Mucosa of stomach (tissue), 1 donor: ENCODE data around the gene RAB13.

Experiments used
- H3K27me3 ChIP-seq: one replicate; pipeline ENCODE4 v1.7.0; 2013; ENCODE audit warnings: mild to moderate bottlenecking, low read length; ENCODE audit not compliant: control insufficient read depth, insufficient read depth
- H3K36me3 ChIP-seq: one replicate; pipeline ENCODE4 v1.7.0; 2013; ENCODE audit warnings: low read length; ENCODE audit not compliant: control insufficient read depth, insufficient read depth
- H3K4me1 ChIP-seq: one replicate; pipeline ENCODE4 v1.7.0; 2013; ENCODE audit warnings: mild to moderate bottlenecking, low read length; ENCODE audit not compliant: control insufficient read depth, insufficient read depth
- H3K4me3 ChIP-seq: one replicate; pipeline ENCODE4 v1.7.0; 2013; ENCODE audit warnings: low read length
- H3K9ac ChIP-seq: one replicate; pipeline ENCODE4 v1.7.0; 2013; ENCODE audit warnings: mild to moderate bottlenecking, low read length, moderate library complexity
- H3K9me3 ChIP-seq: one replicate; pipeline ENCODE4 v1.7.0; 2013; ENCODE audit warnings: mild to moderate bottlenecking, low read length, moderate library complexity; ENCODE audit not compliant: control insufficient read depth
- donor health status: Pancreatic carcinoma.

Gene RAB13

GRCh38 chr1:153973525-153973924 is 12.6 kb downstream of the RAB13 start:
- Histone ChIP-seq H3K9me3 (no peaks in the 10 kb centered on the region), H3K27me3 (no peaks in the 10 kb centered on the region), H3K36me3 (no peaks in the 10 kb centered on the region), H3K4me1 (peaks cover 8% of the 10 kb centered on the region), H3K4me3 (no peak overlapping the region), H3K9ac (no peak overlapping the region)

GRCh38 chr1:153973071-153973470 is 13.1 kb downstream of the RAB13 start:
- no peak overlapping the region for H3K9ac ChIP-seq
- no peak overlapping the region for H3K4me3 ChIP-seq
- H3K9me3 ChIP-seq = no peaks in the 10 kb centered on the region
- no peaks in the 10 kb centered on the region for H3K27me3 ChIP-seq
- no peaks in the 10 kb centered on the region for H3K36me3 ChIP-seq
- peaks cover 8% of the 10 kb centered on the region for H3K4me1 ChIP-seq

- Histone ChIP-seq H3K9ac (no peak overlapping the region), H3K9me3 (no peaks in the 10 kb centered on the region), H3K4me1 (peaks cover 4% of the 10 kb centered on the region), H3K4me3 (no peak overlapping the region), H3K36me3 (no peaks in the 10 kb centered on the region), H3K27me3 (no peaks in the 10 kb centered on the region)
Measured at GRCh38 chr1:153970346-153970745, 15.8 kb downstream of the RAB13 start.

GRCh38 chr1:153968972-153969371 is 17.2 kb downstream of the RAB13 start:
- no peaks in the 10 kb centered on the region for H3K27me3 ChIP-seq
- peaks cover 4% of the 10 kb centered on the region for H3K4me1 ChIP-seq
- peak overlapping the region; percentile 69 for H3K9ac ChIP-seq
- no peak overlapping the region for H3K4me3 ChIP-seq
- no peaks in the 10 kb centered on the region for H3K9me3 ChIP-seq
- no peaks in the 10 kb centered on the region for H3K36me3 ChIP-seq

- H3K27me3 ChIP-seq = no peaks in the 10 kb centered on the region
- H3K36me3 ChIP-seq = no peaks in the 10 kb centered on the region
- H3K9me3 ChIP-seq = no peaks in the 10 kb centered on the region
- peaks cover 4% of the 10 kb centered on the region for H3K4me1 ChIP-seq
- H3K9ac ChIP-seq = peak overlapping the region; percentile 69
- H3K4me3 ChIP-seq = peak overlapping the region; percentile 66
Measured at GRCh38 chr1:153968408-153968807, 17.7 kb downstream of the RAB13 start.

GRCh38 chr1:153968000-153968363 is 18.2 kb downstream of the RAB13 start:
- H3K27me3 ChIP-seq = no peaks in the 10 kb centered on the region
- H3K9me3 ChIP-seq = no peaks in the 10 kb centered on the region
- peak overlapping the region; percentile 66 for H3K4me3 ChIP-seq
- H3K4me1 ChIP-seq = peaks cover 4% of the 10 kb centered on the region
- no peaks in the 10 kb centered on the region for H3K36me3 ChIP-seq
- H3K9ac ChIP-seq = peak overlapping the region; percentile 69

- H3K4me3 ChIP-seq = peak within 1 kb of the TSS; percentile 66
- no peaks in the 10 kb centered on the region for H3K27me3 ChIP-seq
- H3K36me3 ChIP-seq = no peaks in the 10 kb centered on the region
- H3K4me1 ChIP-seq = peaks cover 9% of the 10 kb centered on the region
- peak within 1 kb of the TSS; percentile 69 for H3K9ac ChIP-seq
- no peaks in the 10 kb centered on the region for H3K9me3 ChIP-seq
Measured at GRCh38 chr1:153967107-153967999, 18.8 kb downstream of the RAB13 start, which contains the start of gene CREB3L4. TSS of gene CREB3L4 (plus strand) at chr1:153967902. CDS start at chr1:153968526, 624 bp downstream.

GRCh38 chr1:153963850-153964331 is 22.2 kb downstream of the RAB13 start:
- Histone ChIP-seq H3K9me3 (no peaks in the 10 kb centered on the region), H3K36me3 (no peaks in the 10 kb centered on the region), H3K4me3 (peak overlapping the region; percentile 97), H3K9ac (peak overlapping the region; percentile 79), H3K4me1 (peaks cover 23% of the 10 kb centered on the region), H3K27me3 (no peaks in the 10 kb centered on the region)

GRCh38 chr1:153963030-153963849 is 22.9 kb downstream of the RAB13 start, which contains the start of gene SLC39A1:
TSS of gene SLC39A1 (minus strand) at chr1:153963537. CDS start at chr1:153962715, 822 bp downstream.
- peaks cover 23% of the 10 kb centered on the region for H3K4me1 ChIP-seq
- no peaks in the 10 kb centered on the region for H3K27me3 ChIP-seq
- peak within 1 kb of the TSS; percentile 97 for H3K4me3 ChIP-seq
- H3K9ac ChIP-seq = peak within 1 kb of the TSS; percentile 79
- H3K9me3 ChIP-seq = no peaks in the 10 kb centered on the region
- H3K36me3 ChIP-seq = no peaks in the 10 kb centered on the region

- H3K4me3 ChIP-seq = peak overlapping the region; percentile 97
- H3K36me3 ChIP-seq = no peaks in the 10 kb centered on the region
- peak overlapping the region; percentile 79 for H3K9ac ChIP-seq
- no peaks in the 10 kb centered on the region for H3K9me3 ChIP-seq
- peaks cover 25% of the 10 kb centered on the region for H3K4me1 ChIP-seq
- H3K27me3 ChIP-seq = no peaks in the 10 kb centered on the region
Measured at GRCh38 chr1:153962088-153963029, 23.8 kb downstream of the RAB13 start.

GRCh38 chr1:153961421-153961820 is 24.7 kb downstream of the RAB13 start:
- Histone ChIP-seq H3K9me3 (no peaks in the 10 kb centered on the region), H3K4me1 (peaks cover 34% of the 10 kb centered on the region), H3K9ac (no peak overlapping the region), H3K27me3 (no peaks in the 10 kb centered on the region), H3K36me3 (no peaks in the 10 kb centered on the region), H3K4me3 (no peak overlapping the region)
